ENCODE measurements around the gene ACMSD. TPM values are rescaled to one million over a fixed set of nuclear protein-coding genes. Genes with fewer than 3 reads are reported as not detected.

The ACMSD gene
- total RNA-seq, 1 donor from 2014 or later, result not detected

- intact Hi-C loops (cut with DNase I), result no loop called here
- H3K4me1 ChIP-seq, result peaks cover 33% of the 10 kb centered on the region
- no peak for TF ChIP-seq CTCF (IDR thresholded peaks at IDR 0.05)
- H3K36me3 ChIP-seq, result peaks cover 17% of the 10 kb centered on the region
- no peaks in the 10 kb centered on the region for H3K27me3 ChIP-seq
- no peak overlapping the region for H3K27ac ChIP-seq
- H3K9me3 ChIP-seq, result no peaks in the 10 kb centered on the region
- DNase-seq, result no peak
- ATAC-seq, result peak; percentile 39
- H3K4me3 ChIP-seq, result no peak overlapping the region
These were observed 94.6 kb downstream of the ACMSD start for GRCh38 chr2:134932864-134933526.

- no peak for TF ChIP-seq CTCF (IDR thresholded peaks at IDR 0.05)
- no peak for DNase-seq
- Histone ChIP-seq H3K36me3 (peaks cover 18% of the 10 kb centered on the region), H3K4me3 (no peak overlapping the region), H3K27me3 (no peaks in the 10 kb centered on the region), H3K9me3 (no peaks in the 10 kb centered on the region), H3K27ac (no peak overlapping the region), H3K4me1 (peaks cover 33% of the 10 kb centered on the region)
- ATAC-seq, result no peak
- intact Hi-C loops (cut with DNase I), result no loop called here
These were observed 95.3 kb downstream of the ACMSD start for GRCh38 chr2:134933732-134934131.

- no peak for ATAC-seq
- intact Hi-C loops (cut with DNase I), result no loop called here
- peaks cover 19% of the 10 kb centered on the region for H3K36me3 ChIP-seq
- no peak for TF ChIP-seq CTCF (IDR thresholded peaks at IDR 0.05)
- H3K27me3 ChIP-seq, result no peaks in the 10 kb centered on the region
- peaks cover 33% of the 10 kb centered on the region for H3K4me1 ChIP-seq
- H3K27ac ChIP-seq, result no peak overlapping the region
- H3K9me3 ChIP-seq, result no peaks in the 10 kb centered on the region
- H3K4me3 ChIP-seq, result no peak overlapping the region
- DNase-seq, result no peak
These were observed 95.7 kb downstream of the ACMSD start for GRCh38 chr2:134934150-134934549.

- Histone ChIP-seq H3K36me3 (peaks cover 24% of the 10 kb centered on the region), H3K9me3 (no peaks in the 10 kb centered on the region), H3K4me1 (peaks cover 33% of the 10 kb centered on the region), H3K27ac (no peak overlapping the region), H3K27me3 (no peaks in the 10 kb centered on the region), H3K4me3 (no peak overlapping the region)
- TF ChIP-seq CTCF (IDR thresholded peaks at IDR 0.05), result no peak
- ATAC-seq (no peak), DNase-seq (no peak)
- intact Hi-C loops (cut with DNase I), result no loop called here
These were observed 96.2 kb downstream of the ACMSD start for GRCh38 chr2:134934641-134935040.

- Histone ChIP-seq H3K9me3 (no peaks in the 10 kb centered on the region), H3K4me3 (no peak overlapping the region), H3K36me3 (peaks cover 42% of the 10 kb centered on the region), H3K27ac (no peak overlapping the region), H3K27me3 (no peaks in the 10 kb centered on the region), H3K4me1 (peaks cover 26% of the 10 kb centered on the region)
- intact Hi-C loops (cut with DNase I), result no loop called here
- no peak for ATAC-seq
- TF ChIP-seq CTCF (IDR thresholded peaks at IDR 0.05), result no peak
- no peak for DNase-seq
These were observed 98.3 kb downstream of the ACMSD start for GRCh38 chr2:134936691-134937090.

- no peak overlapping the region for H3K4me3 ChIP-seq
- DNase-seq (no peak), ATAC-seq (peak; percentile 43)
- no peaks in the 10 kb centered on the region for H3K27me3 ChIP-seq
- no peak overlapping the region for H3K27ac ChIP-seq
- H3K4me1 ChIP-seq, result no peaks in the 10 kb centered on the region
- TF ChIP-seq CTCF (IDR thresholded peaks at IDR 0.05), result no peak
- intact Hi-C loops (cut with DNase I), result no loop called here
- H3K36me3 ChIP-seq, result peaks cover 76% of the 10 kb centered on the region
- H3K9me3 ChIP-seq, result no peaks in the 10 kb centered on the region
These were observed 105.1 kb downstream of the ACMSD start for GRCh38 chr2:134943540-134943939.
